Measurements from ENCODE around the gene ERBB4.

Gene ERBB4

DNA sequence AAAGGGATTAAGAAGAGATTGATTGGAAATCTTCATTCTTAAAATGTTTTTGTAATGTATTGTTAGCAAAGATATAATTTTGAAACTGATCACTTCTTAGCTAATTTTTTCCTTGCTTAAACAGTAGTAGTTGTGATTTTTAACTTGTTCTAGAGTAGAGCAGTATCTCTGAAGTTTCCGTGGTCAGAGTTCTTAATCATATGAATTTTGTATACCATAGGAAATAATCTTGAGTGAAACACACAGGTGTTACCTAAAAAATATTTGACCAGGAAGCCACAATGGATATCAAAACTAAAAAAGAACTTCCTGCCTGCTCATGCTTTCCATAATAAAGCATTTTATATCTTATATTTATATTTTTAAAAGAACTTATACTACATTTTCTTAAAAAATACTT, 907.1 kb downstream of the ERBB4 start:
- TF ChIP-seq, protein P1, sequence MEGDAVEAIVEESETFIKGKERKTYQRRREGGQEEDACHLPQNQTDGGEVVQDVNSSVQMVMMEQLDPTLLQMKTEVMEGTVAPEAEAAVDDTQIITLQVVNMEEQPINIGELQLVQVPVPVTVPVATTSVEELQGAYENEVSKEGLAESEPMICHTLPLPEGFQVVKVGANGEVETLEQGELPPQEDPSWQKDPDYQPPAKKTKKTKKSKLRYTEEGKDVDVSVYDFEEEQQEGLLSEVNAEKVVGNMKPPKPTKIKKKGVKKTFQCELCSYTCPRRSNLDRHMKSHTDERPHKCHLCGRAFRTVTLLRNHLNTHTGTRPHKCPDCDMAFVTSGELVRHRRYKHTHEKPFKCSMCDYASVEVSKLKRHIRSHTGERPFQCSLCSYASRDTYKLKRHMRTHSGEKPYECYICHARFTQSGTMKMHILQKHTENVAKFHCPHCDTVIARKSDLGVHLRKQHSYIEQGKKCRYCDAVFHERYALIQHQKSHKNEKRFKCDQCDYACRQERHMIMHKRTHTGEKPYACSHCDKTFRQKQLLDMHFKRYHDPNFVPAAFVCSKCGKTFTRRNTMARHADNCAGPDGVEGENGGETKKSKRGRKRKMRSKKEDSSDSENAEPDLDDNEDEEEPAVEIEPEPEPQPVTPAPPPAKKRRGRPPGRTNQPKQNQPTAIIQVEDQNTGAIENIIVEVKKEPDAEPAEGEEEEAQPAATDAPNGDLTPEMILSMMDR (IDR thresholded peaks at IDR 0.05): no peak
- no peak overlapping the region for H3K27ac ChIP-seq
- H3K4me1 ChIP-seq (ENCODE audit: control insufficient read depth in 1 of 2, insufficient read depth in 1 of 2, low read depth in 1 of 2, low read length in 1 of 2): no peaks in the 10 kb centered on the region
- H3K9me3 ChIP-seq: no peaks in the 10 kb centered on the region
- H3K36me3 ChIP-seq: no peaks in the 10 kb centered on the region
- H3K27me3 ChIP-seq: no peaks in the 10 kb centered on the region
- H3K4me3 ChIP-seq (ENCODE audit: low read depth in 1 of 2, low read length in 1 of 2): no peak overlapping the region

DNA sequence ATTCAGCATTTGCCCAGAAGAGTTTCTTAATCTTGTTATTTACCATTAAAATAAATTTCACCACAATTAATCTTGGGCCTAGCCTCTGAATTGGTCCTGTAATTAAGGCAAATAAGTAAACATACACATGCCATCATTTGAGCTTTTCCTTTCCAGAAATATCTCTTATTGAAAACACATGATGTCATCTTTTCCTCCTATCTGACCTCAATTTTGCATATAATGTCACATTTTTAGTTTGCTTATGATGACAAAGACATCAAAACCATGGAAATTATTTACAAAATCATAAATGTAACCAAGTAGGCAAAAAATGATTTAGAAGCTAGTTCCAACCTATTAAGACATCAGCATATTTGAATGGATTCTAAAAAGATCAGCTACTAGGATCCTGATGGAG, 915.5 kb downstream of the ERBB4 start:
- Histone ChIP-seq H3K27ac (no peak overlapping the region), H3K4me3 (ENCODE audit: low read depth in 1 of 2, low read length in 1 of 2) (no peak overlapping the region), H3K4me1 (ENCODE audit: control insufficient read depth in 1 of 2, insufficient read depth in 1 of 2, low read depth in 1 of 2, low read length in 1 of 2) (no peaks in the 10 kb centered on the region), H3K9me3 (no peaks in the 10 kb centered on the region), H3K27me3 (no peaks in the 10 kb centered on the region), H3K36me3 (no peaks in the 10 kb centered on the region)
- TF ChIP-seq, protein P1 (IDR thresholded peaks at IDR 0.05): no peak

DNA sequence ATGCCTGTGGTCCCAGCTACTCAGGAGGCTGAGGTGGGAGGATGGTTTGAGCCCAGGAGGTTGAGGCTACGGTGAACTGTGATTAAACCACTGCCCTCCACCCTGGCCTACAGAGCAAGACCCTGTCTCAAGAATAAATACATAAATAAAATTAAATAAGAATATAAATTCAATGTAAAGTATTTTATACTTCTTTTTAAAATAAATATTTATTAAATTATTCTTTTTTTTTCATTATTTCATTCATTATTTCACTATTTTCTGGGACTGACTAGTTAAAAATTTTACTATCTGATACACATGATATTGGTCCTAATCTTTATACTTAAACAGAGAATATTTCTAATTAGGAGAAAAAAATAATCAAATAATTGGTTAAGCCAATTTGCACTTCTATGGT, 917.6 kb downstream of the ERBB4 start:
- H3K9me3 ChIP-seq: no peaks in the 10 kb centered on the region
- H3K27ac ChIP-seq: no peak overlapping the region
- H3K4me1 ChIP-seq (ENCODE audit: control insufficient read depth in 1 of 2, insufficient read depth in 1 of 2, low read depth in 1 of 2, low read length in 1 of 2): no peaks in the 10 kb centered on the region
- TF ChIP-seq, protein P1 (IDR thresholded peaks at IDR 0.05): no peak
- no peaks in the 10 kb centered on the region for H3K36me3 ChIP-seq
- no peak overlapping the region for H3K4me3 ChIP-seq (ENCODE audit: low read depth in 1 of 2, low read length in 1 of 2)
- H3K27me3 ChIP-seq: no peaks in the 10 kb centered on the region

DNA sequence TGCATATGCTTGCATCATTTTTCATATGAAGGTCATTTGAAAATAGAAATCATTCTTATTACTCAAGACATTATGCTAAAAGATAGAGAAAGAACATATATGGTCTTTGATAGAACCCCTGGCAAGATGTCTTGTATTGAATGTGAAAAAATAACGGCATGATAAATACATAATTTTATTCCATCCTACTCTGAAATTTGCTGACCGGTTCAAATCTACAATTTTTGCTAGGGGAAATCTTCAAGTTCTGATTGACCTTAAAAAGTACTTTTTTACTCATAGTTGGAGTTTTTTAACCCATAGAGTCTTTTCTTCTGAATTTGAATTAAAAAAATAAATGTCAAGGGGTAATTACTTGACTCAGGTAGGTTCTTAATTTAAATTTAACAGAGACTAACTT, 920.8 kb downstream of the ERBB4 start:
- no peak overlapping the region for H3K27ac ChIP-seq
- no peak overlapping the region for H3K4me3 ChIP-seq (ENCODE audit: low read depth in 1 of 2, low read length in 1 of 2)
- H3K36me3 ChIP-seq: no peaks in the 10 kb centered on the region
- no peaks in the 10 kb centered on the region for H3K4me1 ChIP-seq (ENCODE audit: control insufficient read depth in 1 of 2, insufficient read depth in 1 of 2, low read depth in 1 of 2, low read length in 1 of 2)
- H3K27me3 ChIP-seq: no peaks in the 10 kb centered on the region
- TF ChIP-seq, protein P1 (IDR thresholded peaks at IDR 0.05): no peak
- H3K9me3 ChIP-seq: no peaks in the 10 kb centered on the region

DNA sequence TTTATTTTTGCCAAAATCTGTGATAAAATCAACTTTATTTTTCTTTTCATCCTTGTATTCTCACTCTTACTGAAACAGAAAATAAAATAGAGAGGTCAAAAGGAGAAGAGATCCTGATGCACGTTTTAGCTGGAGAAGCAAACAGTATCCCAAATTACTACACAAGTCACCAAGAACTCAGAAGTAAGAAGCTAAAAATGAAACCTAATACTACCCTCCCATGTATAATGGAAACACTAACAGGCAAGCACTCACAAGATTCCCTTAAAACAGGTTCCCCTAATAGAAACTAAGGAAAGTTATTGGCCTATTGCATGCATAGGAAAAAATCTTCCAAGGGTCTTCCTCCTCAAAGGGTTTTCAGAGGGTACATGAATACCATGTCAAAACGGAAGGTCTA, 927.0 kb downstream of the ERBB4 start:
- Histone ChIP-seq H3K36me3 (no peaks in the 10 kb centered on the region), H3K27me3 (no peaks in the 10 kb centered on the region), H3K9me3 (no peaks in the 10 kb centered on the region), H3K4me3 (ENCODE audit: low read depth in 1 of 2, low read length in 1 of 2) (no peak overlapping the region), H3K27ac (no peak overlapping the region), H3K4me1 (ENCODE audit: control insufficient read depth in 1 of 2, insufficient read depth in 1 of 2, low read depth in 1 of 2, low read length in 1 of 2) (no peaks in the 10 kb centered on the region)
- TF ChIP-seq, protein P1 (IDR thresholded peaks at IDR 0.05): no peak

DNA sequence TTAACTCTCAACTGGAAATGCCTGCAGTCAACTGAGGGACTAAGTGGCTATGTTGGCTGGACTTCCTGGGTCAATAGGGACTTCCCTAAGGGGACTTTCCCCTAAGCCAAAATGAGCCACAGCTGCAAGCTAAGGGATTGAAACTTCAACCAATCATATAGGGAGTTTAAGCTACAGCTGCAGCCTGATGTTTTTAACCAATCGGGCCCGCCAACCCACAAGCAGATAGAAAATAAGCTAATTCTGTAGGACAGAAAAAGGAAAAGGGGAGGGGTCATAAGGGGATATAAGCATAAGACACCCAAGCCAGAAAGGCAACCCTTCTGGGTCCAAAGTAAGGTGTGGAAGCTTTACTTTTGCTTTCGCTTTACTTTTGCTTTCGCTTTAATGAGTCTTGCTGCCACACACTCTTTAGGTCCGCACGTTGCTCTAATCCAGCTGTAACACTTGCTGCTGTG, 927.5 kb downstream of the ERBB4 start:
- no peaks in the 10 kb centered on the region for H3K9me3 ChIP-seq
- H3K4me1 ChIP-seq (ENCODE audit: control insufficient read depth in 1 of 2, insufficient read depth in 1 of 2, low read depth in 1 of 2, low read length in 1 of 2): no peaks in the 10 kb centered on the region
- H3K4me3 ChIP-seq (ENCODE audit: low read depth in 1 of 2, low read length in 1 of 2): no peak overlapping the region
- TF ChIP-seq, protein P1 (IDR thresholded peaks at IDR 0.05): no peak
- no peaks in the 10 kb centered on the region for H3K27me3 ChIP-seq
- no peaks in the 10 kb centered on the region for H3K36me3 ChIP-seq
- no peak overlapping the region for H3K27ac ChIP-seq
